Immature natural killer cell (primary cell): Measurements from ENCODE around the gene RUNX3. TPM values are rescaled to one million over a fixed set of nuclear protein-coding genes. Genes with fewer than 3 reads are reported as not detected.

Source experiments
- DNase-seq, 3 donors: peaks; one replicate each; pipeline ENCODE4 v3.0.0; 2022; ENCODE audit warnings: mixed read lengths in 1 of 3
- H3K27ac Mint-ChIP-seq, 6 donors: one replicate each; pipeline ENCODE4 v1.8.0; 2020; ENCODE audit warnings: mixed read lengths in 6 of 6, mild to moderate bottlenecking in 5 of 6, inconsistent platforms in 4 of 6, moderate library complexity in 3 of 6
- H3K27me3 Mint-ChIP-seq, 3 donors: one replicate each; pipeline ENCODE4 v1.8.0; 2020 to 2021; ENCODE audit warnings: low read depth in 3 of 3, mild to moderate bottlenecking in 3 of 3, mixed read lengths in 3 of 3, moderate library complexity in 3 of 3, inconsistent platforms in 1 of 3
- H3K36me3 Mint-ChIP-seq, 3 donors: one replicate each; pipeline ENCODE4 v1.8.0; 2020; ENCODE audit warnings: mixed read lengths in 3 of 3, inconsistent platforms in 2 of 3, mild to moderate bottlenecking in 2 of 3
- H3K4me1 Mint-ChIP-seq, 2 donors: one replicate each; pipeline ENCODE4 v1.8.0; 2020; ENCODE audit warnings: inconsistent platforms in 2 of 2, mild to moderate bottlenecking in 2 of 2, mixed read lengths in 2 of 2, moderate library complexity in 1 of 2
- H3K4me3 Mint-ChIP-seq, 5 donors: one replicate each; pipeline ENCODE4 v1.8.0; 2020; ENCODE audit warnings: mild to moderate bottlenecking in 5 of 5, mixed read lengths in 5 of 5, inconsistent platforms in 3 of 5, moderate library complexity in 3 of 5
- H3K9me3 Mint-ChIP-seq, 6 donors: one replicate each; pipeline ENCODE4 v1.8.0; 2020; ENCODE audit warnings: mild to moderate bottlenecking in 6 of 6, mixed read lengths in 6 of 6, inconsistent platforms in 4 of 6, moderate library complexity in 3 of 6
- polyA plus RNA-seq, 3 donors: library from polyadenylated mRNA; unstranded; fragments of 300-500 nt; fragmentation: Illumina TruSeq; gene quantifications; one replicate each; pipeline ENCODE4 v1.2.3, GENCODE V29; 2021

RUNX3 gene
- polyA plus RNA-seq, 3 donors from 2014 or later = 83.7 to 132 (median 93.2) TPM

DNA sequence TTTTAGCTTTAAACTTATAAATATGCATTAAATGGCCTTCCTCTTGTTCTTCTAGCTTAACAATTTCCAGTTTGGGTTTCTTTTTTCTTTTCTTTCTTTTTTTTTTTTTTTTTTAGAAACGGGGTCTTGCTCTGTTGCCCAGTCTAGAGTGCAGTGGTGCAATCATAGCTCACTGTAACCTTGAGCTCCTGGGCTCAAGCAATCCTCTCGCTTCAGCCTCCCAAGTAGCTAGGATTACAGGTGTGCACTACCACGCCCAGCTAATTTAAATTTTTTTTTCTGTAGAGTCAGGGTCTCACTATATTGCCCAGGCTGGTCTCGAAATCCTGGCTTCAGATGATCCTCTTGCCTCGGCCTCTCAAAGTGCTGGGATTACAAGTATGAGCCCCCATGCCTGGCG is 37.9 kb upstream of the RUNX3 start:
- Mint-ChIP-seq H3K9me3 (no peaks in the 10 kb centered on the region), H3K4me1 (peaks cover 49 to 57% of the 10 kb centered on the region in 2 donors), H3K27me3 (peaks cover 17 to 35% (median 24%) of the 10 kb centered on the region in 3 donors), H3K36me3 (peaks cover 0 to 3% (median 0%) of the 10 kb centered on the region in 3 donors), H3K4me3 (no peak overlapping the region), H3K27ac (peak overlapping the region in 1 of 6 donors; percentile 57)
- no peak for DNase-seq

DNA sequence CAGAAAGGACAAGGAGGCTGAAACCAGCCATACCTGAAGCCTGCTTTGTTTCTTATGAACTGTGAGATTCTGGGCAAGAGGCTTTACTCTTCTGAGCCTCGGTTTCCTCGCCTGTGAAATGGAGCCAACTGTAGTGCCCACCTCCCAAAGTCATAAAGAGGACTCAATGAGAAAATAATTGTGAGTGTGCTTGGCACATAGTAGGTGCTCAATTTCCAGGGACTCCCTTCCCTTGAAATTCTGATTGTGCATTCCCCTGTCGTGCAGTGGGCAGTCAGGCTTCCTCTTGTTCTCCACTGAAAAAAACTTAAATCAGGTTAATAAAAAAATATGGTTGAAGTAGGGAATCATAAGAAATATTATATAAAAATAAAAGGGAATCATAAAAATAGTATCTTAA is 37.5 kb upstream of the RUNX3 start:
- DNase-seq = no peak
- Mint-ChIP-seq H3K36me3 (peaks cover 0 to 3% (median 0%) of the 10 kb centered on the region in 3 donors), H3K4me3 (no peak overlapping the region), H3K9me3 (no peaks in the 10 kb centered on the region), H3K4me1 (peaks cover 52 to 61% of the 10 kb centered on the region in 2 donors), H3K27me3 (peaks cover 17 to 35% (median 24%) of the 10 kb centered on the region in 3 donors), H3K27ac (no peak overlapping the region)

DNA sequence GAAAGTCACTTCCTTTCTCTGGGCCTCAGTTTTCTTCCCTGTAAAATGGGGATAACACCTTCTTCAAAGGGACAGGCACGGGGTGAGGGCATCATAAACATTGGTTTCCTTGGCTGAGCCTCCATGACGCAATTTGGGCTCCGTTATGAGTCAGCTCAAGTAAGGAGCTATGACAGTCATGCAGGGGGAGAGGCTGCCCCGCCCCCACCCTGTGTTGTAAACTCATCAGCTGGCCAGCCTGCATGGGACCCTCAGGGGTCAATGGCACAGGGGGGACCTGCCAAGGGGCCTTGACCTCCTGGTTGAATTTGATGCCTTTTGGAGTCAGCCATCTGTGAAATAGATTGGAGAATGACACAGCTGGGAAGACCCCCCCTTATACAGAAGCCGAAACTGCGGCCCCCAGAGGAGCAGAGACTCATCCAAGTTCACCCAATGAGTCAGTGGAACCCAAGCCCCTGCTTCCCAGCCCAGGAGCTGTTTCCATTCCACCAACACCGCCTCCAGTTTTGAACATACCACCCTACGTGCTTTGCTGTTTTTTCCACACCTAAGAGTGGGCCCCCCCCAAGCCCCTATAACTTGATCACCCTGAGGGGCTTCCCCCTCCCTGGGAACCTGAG is 36.8 kb upstream of the RUNX3 start:
- H3K36me3 Mint-ChIP-seq = peaks cover 0 to 3% (median 0%) of the 10 kb centered on the region in 3 donors

DNA sequence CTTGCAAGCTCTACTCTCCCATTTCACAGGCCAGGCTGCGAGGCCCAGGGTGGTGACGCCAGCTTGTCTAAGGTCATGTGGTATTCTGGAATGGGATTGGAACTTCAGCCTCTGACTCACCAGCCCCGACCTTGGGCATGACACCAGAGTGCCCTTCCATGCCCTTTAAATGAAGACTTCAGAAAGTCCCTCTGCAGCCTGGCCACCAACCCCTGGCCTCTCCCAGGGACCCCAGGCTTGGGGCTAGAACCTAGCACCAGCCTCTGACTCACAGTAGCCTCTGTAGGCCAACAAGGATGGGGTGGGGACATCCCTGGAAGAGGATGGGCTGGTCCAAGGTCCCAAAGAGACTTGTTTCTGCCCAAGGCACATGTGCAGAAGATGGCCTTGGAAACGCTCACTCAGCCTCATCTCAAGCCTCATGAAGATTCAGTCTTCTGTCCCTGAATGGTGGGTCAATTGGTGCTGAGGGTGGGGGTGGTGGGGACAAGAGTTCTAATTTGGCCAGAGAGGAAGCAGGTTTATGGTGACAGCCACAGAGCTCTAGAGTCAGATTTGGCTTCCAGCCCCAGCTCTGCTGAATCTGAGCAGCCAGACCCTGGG is 36.1 kb upstream of the RUNX3 start:
- peaks cover 47 to 51% of the 10 kb centered on the region in 2 donors for H3K4me1 Mint-ChIP-seq
- peaks cover 0 to 3% (median 0%) of the 10 kb centered on the region in 3 donors for H3K36me3 Mint-ChIP-seq
- DNase-seq = no peak
- H3K9me3 Mint-ChIP-seq = no peaks in the 10 kb centered on the region
- peaks cover 15 to 35% (median 28%) of the 10 kb centered on the region in 3 donors for H3K27me3 Mint-ChIP-seq
- peak overlapping the region in 5 of 6 donors; percentile 59 to 93 (median 67) for H3K27ac Mint-ChIP-seq
- peak overlapping the region in 3 of 5 donors; percentile 24 to 79 (median 75) for H3K4me3 Mint-ChIP-seq

More for the DNA sequence above, 36.8 kb upstream of the RUNX3 start:
- Mint-ChIP-seq H3K4me3 (peak overlapping the region in 2 of 5 donors; percentile 12 to 57), H3K27me3 (peaks cover 15 to 33% (median 24%) of the 10 kb centered on the region in 3 donors), H3K9me3 (no peaks in the 10 kb centered on the region), H3K27ac (peak overlapping the region in 5 of 6 donors; percentile 57 to 93 (median 62)), H3K4me1 (peaks cover 50 to 57% of the 10 kb centered on the region in 2 donors)
- DNase-seq = peak in 1 of 3 donors; percentile 65

DNA sequence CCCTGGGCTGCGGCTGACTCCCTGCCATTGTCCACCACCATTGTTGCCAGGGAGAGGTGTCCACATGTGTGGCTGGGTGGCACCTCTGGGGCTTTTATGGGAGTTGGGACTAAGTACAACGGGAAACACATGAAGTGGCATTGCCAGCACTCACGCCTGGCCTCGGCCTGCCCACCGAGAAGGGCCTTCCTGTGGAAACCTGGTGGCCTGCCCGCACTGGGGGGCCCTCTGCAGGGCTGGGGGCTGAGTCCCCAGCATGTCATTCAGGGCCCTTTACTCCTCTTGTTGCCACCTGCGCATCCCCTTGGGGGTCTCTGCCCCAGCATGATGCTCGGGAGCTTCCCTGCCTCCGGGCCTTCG is 35.5 kb upstream of the RUNX3 start:
- peaks cover 0 to 3% (median 0%) of the 10 kb centered on the region in 3 donors for H3K36me3 Mint-ChIP-seq
- peaks cover 15 to 37% (median 26%) of the 10 kb centered on the region in 3 donors for H3K27me3 Mint-ChIP-seq
- no peak for DNase-seq
- H3K4me3 Mint-ChIP-seq = peak overlapping the region; percentile 71 to 87 (median 75)
- peaks cover 43 to 44% of the 10 kb centered on the region in 2 donors for H3K4me1 Mint-ChIP-seq
- H3K27ac Mint-ChIP-seq = peak overlapping the region; percentile 67 to 95 (median 88)
- no peaks in the 10 kb centered on the region for H3K9me3 Mint-ChIP-seq

DNA sequence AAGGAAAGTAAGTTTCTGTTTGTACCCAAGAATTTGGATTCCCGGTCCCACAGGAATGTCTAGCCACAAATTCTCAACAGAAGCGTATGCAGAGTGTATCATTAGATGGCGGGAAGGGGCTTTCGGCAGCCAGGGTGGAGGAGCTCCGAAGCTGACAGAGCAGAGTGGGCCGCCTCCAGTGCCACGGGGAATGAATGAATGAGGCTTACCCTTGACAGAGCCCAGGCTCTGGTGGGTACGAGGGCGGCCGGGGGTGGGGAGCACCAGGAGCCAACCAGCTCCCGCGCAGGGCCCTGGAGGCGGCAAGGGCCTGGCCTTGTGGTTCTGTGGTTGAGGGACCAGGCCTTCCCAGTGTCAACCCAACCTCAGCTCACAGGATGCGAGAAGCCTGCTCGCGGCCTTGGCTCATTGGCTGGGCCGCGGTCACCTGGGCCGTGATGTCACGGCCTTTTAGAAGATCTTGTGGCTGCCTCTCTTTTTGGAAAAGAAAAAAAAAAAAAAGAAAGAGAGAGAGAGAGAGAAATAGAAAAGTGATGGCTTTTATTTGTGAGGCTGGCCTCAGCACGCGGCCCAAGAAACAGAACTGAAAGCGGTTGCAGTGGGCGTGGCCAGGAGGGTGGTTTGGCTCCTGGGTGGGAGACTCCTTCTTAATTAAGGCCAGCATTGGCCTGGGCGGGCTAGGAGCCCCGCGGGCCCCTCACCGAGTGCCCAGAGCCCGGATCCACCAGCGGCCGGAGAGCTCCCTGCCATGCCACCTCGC is 34.9 kb upstream of the RUNX3 start:
- peak overlapping the region; percentile 71 to 87 (median 75) for H3K4me3 Mint-ChIP-seq
- H3K27ac Mint-ChIP-seq = peak overlapping the region; percentile 72 to 95 (median 88)
- DNase-seq = peak; percentile 96 to 97 (median 97)
- H3K36me3 Mint-ChIP-seq = peaks cover 0 to 3% (median 0%) of the 10 kb centered on the region in 3 donors
- no peaks in the 10 kb centered on the region for H3K9me3 Mint-ChIP-seq
- H3K27me3 Mint-ChIP-seq = peaks cover 17 to 40% (median 26%) of the 10 kb centered on the region in 3 donors
- H3K4me1 Mint-ChIP-seq = peaks cover 43% of the 10 kb centered on the region in 2 donors

GRCh38 chr1:24963943-24964693 is 34.0 kb upstream of the RUNX3 start:
- H3K27ac Mint-ChIP-seq = peak overlapping the region; percentile 72 to 95 (median 88)
- H3K36me3 Mint-ChIP-seq = peaks cover 0 to 3% (median 0%) of the 10 kb centered on the region in 3 donors
- H3K9me3 Mint-ChIP-seq = no peaks in the 10 kb centered on the region
- H3K4me1 Mint-ChIP-seq = peaks cover 43% of the 10 kb centered on the region in 2 donors
- peak in 1 of 3 donors; percentile 23 for DNase-seq
- H3K27me3 Mint-ChIP-seq = peaks cover 17 to 41% (median 26%) of the 10 kb centered on the region in 3 donors
- peak overlapping the region; percentile 71 to 87 (median 75) for H3K4me3 Mint-ChIP-seq

- peaks cover 12 to 41% (median 26%) of the 10 kb centered on the region in 3 donors for H3K27me3 Mint-ChIP-seq
- H3K9me3 Mint-ChIP-seq = no peaks in the 10 kb centered on the region
- peaks cover 43% of the 10 kb centered on the region in 2 donors for H3K4me1 Mint-ChIP-seq
- DNase-seq = peak in 2 of 3 donors; percentile 31 to 36
- peak overlapping the region; percentile 51 to 75 (median 58) for H3K4me3 Mint-ChIP-seq
- H3K27ac Mint-ChIP-seq = peak overlapping the region in 5 of 6 donors; percentile 4 to 93 (median 77)
- no peaks in the 10 kb centered on the region for H3K36me3 Mint-ChIP-seq
Observed at GRCh38 chr1:24963099-24963872, 33.2 kb upstream of the RUNX3 start.

DNA sequence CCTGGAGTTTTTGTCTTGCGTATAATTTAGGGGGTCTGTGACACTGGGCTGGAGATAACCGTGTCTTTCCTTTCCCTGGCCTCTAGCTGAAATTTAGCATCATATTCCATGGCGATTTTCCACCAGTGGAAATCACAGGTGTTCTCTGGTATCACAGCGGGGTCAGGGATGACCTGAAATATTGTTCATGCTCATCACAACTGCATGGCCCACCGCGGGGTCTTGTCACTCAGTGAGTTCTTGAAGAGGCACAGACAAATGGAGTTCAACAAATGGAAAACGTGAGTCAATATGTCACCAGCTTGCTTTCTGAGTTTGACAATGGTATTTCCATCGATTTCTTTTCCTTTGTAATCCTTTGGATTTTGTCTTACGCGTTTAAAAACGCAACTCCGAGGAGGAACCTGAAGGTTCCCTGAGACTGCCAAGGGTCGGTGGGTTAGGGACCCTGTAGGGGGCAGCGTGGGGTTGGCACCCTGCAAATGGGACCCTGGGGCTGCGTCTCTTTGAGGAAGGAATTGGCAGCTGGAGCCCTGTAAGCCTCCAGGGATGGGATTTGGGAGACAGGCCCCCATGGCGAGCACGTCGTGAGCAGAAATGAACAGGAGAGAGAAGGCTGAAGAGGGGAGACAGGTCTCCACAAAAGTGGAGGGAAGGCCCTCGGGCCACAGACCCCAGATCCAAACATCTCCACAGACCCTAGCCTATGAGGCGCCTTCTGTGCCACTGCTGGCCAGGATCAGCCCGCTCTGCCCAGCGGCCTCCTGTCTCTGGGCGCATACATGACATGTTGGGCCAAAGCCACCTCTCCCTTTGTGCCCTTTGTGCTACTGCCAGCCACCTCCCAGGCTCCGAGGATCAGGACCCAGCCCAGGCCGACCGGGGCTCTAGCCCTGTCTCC is 32.1 kb upstream of the RUNX3 start:
- Mint-ChIP-seq H3K27ac (peak overlapping the region in 1 of 6 donors; percentile 31), H3K4me1 (peaks cover 51% of the 10 kb centered on the region in 2 donors), H3K4me3 (peak overlapping the region; percentile 38 to 75 (median 54)), H3K36me3 (no peaks in the 10 kb centered on the region), H3K9me3 (no peaks in the 10 kb centered on the region), H3K27me3 (peaks cover 14 to 44% (median 28%) of the 10 kb centered on the region in 3 donors)
- DNase-seq = no peak

DNA sequence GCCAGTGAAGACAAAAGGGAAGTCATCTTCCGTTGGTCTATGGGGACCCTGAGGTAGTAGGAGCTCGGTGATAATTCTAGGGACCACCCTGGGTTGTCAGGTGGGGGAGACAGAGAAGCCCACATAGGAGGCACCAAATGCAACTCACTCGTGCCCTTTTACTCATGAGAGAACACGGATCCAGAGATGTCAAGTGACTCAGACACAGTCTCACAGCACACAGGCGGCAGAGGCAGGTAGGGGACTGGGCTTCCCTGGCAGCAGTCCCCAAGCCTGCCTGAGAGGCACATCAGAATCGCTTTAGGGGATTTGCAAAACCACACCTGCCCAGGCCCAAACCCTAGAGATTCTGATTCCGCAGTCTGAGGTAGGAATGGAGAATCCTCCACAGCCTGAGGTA is 31.3 kb upstream of the RUNX3 start:
- Mint-ChIP-seq H3K27me3 (peaks cover 17 to 44% (median 29%) of the 10 kb centered on the region in 3 donors), H3K36me3 (no peaks in the 10 kb centered on the region), H3K27ac (peak overlapping the region in 2 of 6 donors; percentile 66 to 81), H3K9me3 (no peaks in the 10 kb centered on the region), H3K4me1 (peaks cover 50 to 53% of the 10 kb centered on the region in 2 donors), H3K4me3 (no peak overlapping the region)
- DNase-seq = no peak

- no peak overlapping the region for H3K4me3 Mint-ChIP-seq
- peaks cover 18 to 35% (median 23%) of the 10 kb centered on the region in 3 donors for H3K27me3 Mint-ChIP-seq
- peaks cover 49 to 53% of the 10 kb centered on the region in 2 donors for H3K4me1 Mint-ChIP-seq
- H3K36me3 Mint-ChIP-seq = no peaks in the 10 kb centered on the region
- DNase-seq = no peak
- H3K27ac Mint-ChIP-seq = peak overlapping the region in 1 of 6 donors; percentile 66
- H3K9me3 Mint-ChIP-seq = no peaks in the 10 kb centered on the region
Observed at GRCh38 chr1:24960071-24960801, 30.2 kb upstream of the RUNX3 start.
